ENCODE data around the gene KRTAP4-8.

DNA sequence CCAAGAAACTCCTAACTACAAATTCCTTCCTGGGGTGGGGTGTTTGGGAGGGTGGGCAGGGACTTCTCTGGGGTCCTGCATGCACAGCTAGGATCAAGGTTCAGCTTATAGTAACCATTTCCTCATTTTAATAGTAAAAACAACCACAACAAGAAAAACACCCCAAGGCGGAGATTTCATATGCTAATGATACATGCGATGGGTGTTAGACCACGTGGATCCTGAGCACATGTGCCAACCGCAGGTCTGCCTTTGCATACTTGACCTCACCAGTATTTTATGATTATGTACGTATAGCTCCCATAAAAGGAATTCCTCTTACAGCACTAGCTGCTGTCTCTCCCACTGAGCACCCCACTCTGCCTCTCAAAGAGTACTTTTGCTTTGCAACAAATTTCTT lies 18.4 kb upstream of the KRTAP4-8 start:
- TF ChIP-seq, protein P1, sequence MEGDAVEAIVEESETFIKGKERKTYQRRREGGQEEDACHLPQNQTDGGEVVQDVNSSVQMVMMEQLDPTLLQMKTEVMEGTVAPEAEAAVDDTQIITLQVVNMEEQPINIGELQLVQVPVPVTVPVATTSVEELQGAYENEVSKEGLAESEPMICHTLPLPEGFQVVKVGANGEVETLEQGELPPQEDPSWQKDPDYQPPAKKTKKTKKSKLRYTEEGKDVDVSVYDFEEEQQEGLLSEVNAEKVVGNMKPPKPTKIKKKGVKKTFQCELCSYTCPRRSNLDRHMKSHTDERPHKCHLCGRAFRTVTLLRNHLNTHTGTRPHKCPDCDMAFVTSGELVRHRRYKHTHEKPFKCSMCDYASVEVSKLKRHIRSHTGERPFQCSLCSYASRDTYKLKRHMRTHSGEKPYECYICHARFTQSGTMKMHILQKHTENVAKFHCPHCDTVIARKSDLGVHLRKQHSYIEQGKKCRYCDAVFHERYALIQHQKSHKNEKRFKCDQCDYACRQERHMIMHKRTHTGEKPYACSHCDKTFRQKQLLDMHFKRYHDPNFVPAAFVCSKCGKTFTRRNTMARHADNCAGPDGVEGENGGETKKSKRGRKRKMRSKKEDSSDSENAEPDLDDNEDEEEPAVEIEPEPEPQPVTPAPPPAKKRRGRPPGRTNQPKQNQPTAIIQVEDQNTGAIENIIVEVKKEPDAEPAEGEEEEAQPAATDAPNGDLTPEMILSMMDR (conservative IDR thresholded peaks at IDR 0.05; ENCODE audit: low read depth, low read length), result no peak
- TF ChIP-seq EZH2 (IDR thresholded peaks at IDR 0.05; ENCODE audit: low read length, unreplicated experiment) (no peak), EZH2phosphoT487 (IDR thresholded peaks at IDR 0.05; ENCODE audit: borderline replicate concordance, low read length) (no peak)

Measured in PC-3 (cell line).